GM21619 (cell line): ENCODE results near the gene POC1A.
"Not testable (repeated sequence)": the region's sequence is repeated elsewhere in the genome, so short reads cannot be mapped to it uniquely, and the experiment has no call there.

Experiments used
- ATAC-seq: cut with Tn5 transposase; IDR thresholded peaks from one replicate; pipeline ENCODE4 v1.9.1; 2021; ENCODE audit not compliant: unreplicated experiment

POC1A gene

GRCh38 chr3:52153389-52154096 lies 680 bp downstream of the POC1A start:
- peak; percentile 7 for ATAC-seq

GRCh38 chr3:52151991-52152390 lies 2.2 kb downstream of the POC1A start:
- not testable (repeated sequence) for ATAC-seq

GRCh38 chr3:52150860-52151259 lies 3.4 kb downstream of the POC1A start:
- no peak for ATAC-seq

- ATAC-seq: no peak
Measured at GRCh38 chr3:52150357-52150756, 3.9 kb downstream of the POC1A start.

- ATAC-seq: no peak
Measured at GRCh38 chr3:52149726-52150125, 4.5 kb downstream of the POC1A start.

- ATAC-seq: no peak
Measured at GRCh38 chr3:52149021-52149420, 5.2 kb downstream of the POC1A start.

GRCh38 chr3:52147804-52148203 lies 6.4 kb downstream of the POC1A start:
- ATAC-seq: no peak

- no peak for ATAC-seq
Measured at GRCh38 chr3:52146811-52147210, 7.4 kb downstream of the POC1A start.

- no peak for ATAC-seq
Measured at GRCh38 chr3:52146189-52146588, 8.0 kb downstream of the POC1A start.

GRCh38 chr3:52145736-52146110 lies 8.5 kb downstream of the POC1A start:
- ATAC-seq: no peak

GRCh38 chr3:52144796-52145735 lies 9.2 kb downstream of the POC1A start:
- no peak for ATAC-seq

GRCh38 chr3:52144034-52144795 lies 10.0 kb downstream of the POC1A start:
- no peak for ATAC-seq

- ATAC-seq: no peak
Measured at GRCh38 chr3:52143616-52144015, 10.6 kb downstream of the POC1A start.

GRCh38 chr3:52143156-52143555 lies 11.1 kb downstream of the POC1A start:
- ATAC-seq: no peak

GRCh38 chr3:52141751-52142150 lies 12.5 kb downstream of the POC1A start:
- ATAC-seq: no peak

GRCh38 chr3:52140769-52141168 lies 13.5 kb downstream of the POC1A start:
- ATAC-seq: no peak

GRCh38 chr3:52140000-52140399 lies 14.2 kb downstream of the POC1A start:
- no peak for ATAC-seq

GRCh38 chr3:52137311-52137710 lies 16.9 kb downstream of the POC1A start:
- no peak for ATAC-seq

- no peak for ATAC-seq
Measured at GRCh38 chr3:52136513-52136912, 17.7 kb downstream of the POC1A start.

- ATAC-seq: no peak
Measured at GRCh38 chr3:52135332-52135731, 18.9 kb downstream of the POC1A start.

GRCh38 chr3:52134761-52135160 lies 19.5 kb downstream of the POC1A start:
- no peak for ATAC-seq
